Skeletal muscle cell (primary cell): ENCODE data around the gene CISD1.
A peak's percentile ranks its signal among the peaks of the same experiment; 100 is the strongest.

Source experiments
- DNase-seq: peaks from one replicate; pipeline ENCODE4 v3.0.0-alpha.2; 2010; ENCODE audit warnings: low read depth
- H3K4me3 ChIP-seq: 2 replicates; pipeline ENCODE4 v1.5.1; 2011; ENCODE audit warnings: low read depth, mild to moderate bottlenecking, control low read depth, low read length, moderate library complexity

Gene CISD1

GRCh38 chr10:58262766-58263165, 6.2 kb upstream of the CISD1 start:
- H3K4me3 ChIP-seq: no peak overlapping the region
- DNase-seq: no peak

DNA sequence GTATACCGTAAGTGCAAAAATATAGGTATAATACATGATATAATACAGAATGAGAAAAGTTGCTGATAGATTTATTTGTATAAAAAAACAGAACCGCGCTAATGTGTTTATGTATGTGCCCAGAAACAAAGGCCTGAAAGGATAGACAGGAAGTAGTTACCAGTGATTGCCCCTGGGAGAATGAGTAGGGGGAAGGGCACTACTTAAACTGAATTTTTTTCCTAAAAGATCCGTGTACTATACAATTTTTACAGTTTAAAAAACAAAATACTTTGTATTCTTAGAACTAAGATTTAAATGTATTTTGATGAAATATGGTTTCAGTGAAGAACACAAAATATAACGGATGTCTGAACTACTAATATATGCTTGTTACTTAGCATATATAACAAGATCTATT, 4.2 kb upstream of the CISD1 start:
- no peak for DNase-seq
- no peak overlapping the region for H3K4me3 ChIP-seq

- H3K4me3 ChIP-seq: peak overlapping the region; percentile 85
- no peak for DNase-seq
These were observed 3.7 kb upstream of the CISD1 start for GRCh38 chr10:58265249-58265648.

DNA sequence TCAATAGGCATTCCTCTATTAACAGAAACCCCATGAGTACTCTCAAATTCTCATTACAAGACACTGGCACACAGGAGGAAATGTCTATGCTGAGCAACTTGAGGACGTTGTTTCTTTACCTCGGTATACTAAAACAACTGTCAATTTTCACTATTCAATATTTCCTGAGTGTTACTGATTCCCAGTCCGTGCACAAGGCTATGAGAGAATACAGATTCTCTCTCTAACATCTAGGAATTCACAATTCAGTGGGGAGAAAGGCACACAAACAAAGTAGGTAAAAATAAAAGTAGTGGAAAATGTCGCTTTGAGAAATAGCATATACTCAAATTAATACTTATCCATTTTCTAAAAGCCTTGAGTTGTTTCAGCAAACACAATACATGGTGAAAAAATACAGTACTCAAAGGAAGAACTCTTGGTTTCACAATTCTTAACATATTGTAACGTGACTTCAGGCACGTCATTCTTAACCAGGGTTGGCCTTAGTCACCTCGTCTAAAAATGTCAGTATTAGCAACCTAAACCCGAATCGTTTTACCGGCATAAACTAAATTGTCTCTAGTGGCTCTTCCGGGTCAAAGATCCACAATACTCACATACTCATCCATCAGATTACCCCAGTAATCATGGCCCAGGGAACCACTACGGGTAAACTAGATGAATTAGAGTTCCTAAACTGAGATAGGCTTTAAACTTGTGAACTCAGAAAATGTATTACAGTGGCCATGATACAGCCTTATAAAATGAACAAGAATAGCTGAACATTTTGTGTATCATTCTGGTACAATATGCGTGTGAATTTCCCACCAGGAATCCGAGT, 2.7 kb upstream of the CISD1 start:
- DNase-seq: peak; percentile 21
- H3K4me3 ChIP-seq: peak overlapping the region; percentile 85

DNA sequence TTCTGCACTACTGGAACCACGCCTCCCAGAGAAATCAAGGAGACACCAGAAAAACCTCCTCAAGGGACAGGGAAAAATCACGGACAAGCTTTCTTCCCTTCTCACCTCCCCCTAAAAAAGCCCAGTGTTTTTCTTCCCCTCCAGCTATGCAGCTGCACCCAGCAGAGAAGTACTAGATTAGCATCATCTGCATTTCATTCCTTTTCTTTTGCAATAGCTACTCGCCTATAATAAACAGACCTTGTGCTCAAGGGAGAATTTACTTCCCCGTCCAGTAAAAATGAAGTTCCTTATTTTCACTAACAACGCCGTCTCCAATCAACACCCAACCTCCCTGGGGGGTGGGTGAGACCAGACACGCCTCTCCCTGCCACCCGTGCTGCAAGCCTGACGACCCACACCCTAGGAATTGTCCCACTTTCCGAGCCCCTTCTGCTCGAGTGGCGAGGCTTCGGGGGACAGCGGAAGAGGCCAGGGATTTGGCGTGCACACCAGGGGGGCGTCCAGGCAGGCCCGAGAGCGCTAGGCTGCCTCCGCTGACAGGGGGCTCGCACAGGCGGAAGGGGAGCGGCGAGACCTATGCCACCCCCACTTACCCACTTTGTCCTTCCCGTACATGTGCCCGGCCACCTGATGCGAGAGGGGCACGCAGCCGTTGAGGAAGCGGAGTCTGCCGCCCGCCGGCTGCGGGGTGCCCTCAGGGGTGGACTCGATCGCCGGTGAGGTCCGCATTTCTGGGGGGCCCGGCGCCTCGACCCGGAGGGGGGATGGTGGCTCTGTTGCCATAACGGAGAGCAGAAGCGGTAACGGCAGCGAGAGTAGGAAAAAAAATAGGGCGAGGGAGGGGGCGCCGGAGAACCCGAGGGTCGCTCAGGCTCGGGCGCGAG, 1.9 kb upstream of the CISD1 start:
- DNase-seq: no peak
- peak overlapping the region; percentile 85 for H3K4me3 ChIP-seq

DNA sequence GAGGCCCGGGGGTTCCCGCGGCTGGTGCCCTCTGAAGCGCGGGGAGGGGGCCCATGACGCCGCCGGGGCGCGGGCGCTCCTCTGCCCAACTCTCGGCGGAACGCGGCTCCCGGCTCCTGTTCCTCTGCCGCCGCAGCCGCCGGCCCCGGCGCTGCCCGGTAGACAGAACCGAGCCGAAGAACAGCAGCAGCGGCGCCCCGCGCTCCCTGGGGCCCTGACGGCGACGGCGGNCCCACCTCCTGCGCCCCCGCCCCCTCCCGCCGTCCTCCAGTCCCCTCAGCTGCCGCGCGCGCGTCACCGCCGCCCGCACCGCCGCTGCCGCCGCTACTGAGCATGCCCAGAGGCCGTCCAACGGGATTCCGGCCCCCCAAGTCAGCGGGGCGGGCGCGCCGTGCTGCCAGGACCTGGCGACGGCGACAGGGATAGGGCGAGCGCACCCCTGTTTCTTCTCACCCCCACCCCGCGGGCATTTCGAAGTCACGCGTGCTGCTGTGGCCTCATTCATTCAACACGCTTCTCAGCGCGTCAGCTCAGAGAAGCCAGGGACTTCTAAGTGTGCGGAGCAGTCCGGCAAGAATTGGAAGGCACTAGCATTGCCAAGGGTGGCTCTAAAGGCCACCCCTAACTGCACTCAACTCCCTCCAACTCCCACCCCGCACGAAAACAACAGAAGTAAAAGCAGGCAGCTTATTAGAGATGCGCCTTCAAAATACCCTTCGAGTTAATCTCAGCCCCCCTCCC, 1.1 kb upstream of the CISD1 start, which contains the start of gene IPMK:
TSS of gene IPMK (minus strand) at position 182 of the 741 bp plus-strand sequence. CDS start 283 bp downstream, outside the sequence.
- DNase-seq: no peak
- H3K4me3 ChIP-seq: peak within 1 kb of the TSS; percentile 85

DNA sequence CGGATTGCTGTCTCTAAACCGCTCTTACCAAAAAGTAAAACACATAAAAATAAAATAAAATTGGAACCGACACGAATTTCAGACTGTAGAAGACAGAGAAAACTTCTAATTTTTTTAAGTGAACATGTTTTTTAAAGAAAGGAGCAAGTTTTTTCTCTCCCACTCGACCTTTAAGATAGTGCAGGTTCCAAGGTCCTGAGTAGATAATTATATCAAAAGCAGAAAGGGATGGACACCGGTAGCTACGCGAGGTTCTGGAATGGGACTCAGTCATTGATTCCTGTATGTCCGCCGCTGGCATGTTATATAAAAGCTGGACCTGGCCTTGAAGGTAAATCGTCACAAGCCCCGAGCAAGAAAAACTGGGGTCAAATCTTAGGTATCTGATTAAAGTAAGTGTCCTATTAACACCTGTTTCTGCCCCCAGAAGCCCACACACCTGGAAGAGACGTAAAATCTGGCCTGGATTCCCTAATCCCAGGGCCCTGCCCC, 462 bp upstream of the CISD1 start:
- peak overlapping the region; percentile 85 for H3K4me3 ChIP-seq
- DNase-seq: no peak

- peak overlapping the region; percentile 85 for H3K4me3 ChIP-seq
These were observed 874 bp downstream of the CISD1 start for GRCh38 chr10:58269782-58270290.

GRCh38 chr10:58275261-58275660, 6.3 kb downstream of the CISD1 start:
- no peak for DNase-seq
- H3K4me3 ChIP-seq: no peak overlapping the region

More at GRCh38 chr10:58269782-58270290, 874 bp downstream of the CISD1 start:
- no peak for DNase-seq

- no peak overlapping the region for H3K4me3 ChIP-seq
- DNase-seq: no peak
These were observed 6.9 kb downstream of the CISD1 start for GRCh38 chr10:58275908-58276307.

- DNase-seq: no peak
These were observed 9.5 kb downstream of the CISD1 start for GRCh38 chr10:58278274-58278961.

GRCh38 chr10:58278962-58279307, 10.0 kb downstream of the CISD1 start:
- H3K4me3 ChIP-seq: no peak overlapping the region
- DNase-seq: no peak

More at GRCh38 chr10:58278274-58278961, 9.5 kb downstream of the CISD1 start:
- H3K4me3 ChIP-seq: no peak overlapping the region

DNA sequence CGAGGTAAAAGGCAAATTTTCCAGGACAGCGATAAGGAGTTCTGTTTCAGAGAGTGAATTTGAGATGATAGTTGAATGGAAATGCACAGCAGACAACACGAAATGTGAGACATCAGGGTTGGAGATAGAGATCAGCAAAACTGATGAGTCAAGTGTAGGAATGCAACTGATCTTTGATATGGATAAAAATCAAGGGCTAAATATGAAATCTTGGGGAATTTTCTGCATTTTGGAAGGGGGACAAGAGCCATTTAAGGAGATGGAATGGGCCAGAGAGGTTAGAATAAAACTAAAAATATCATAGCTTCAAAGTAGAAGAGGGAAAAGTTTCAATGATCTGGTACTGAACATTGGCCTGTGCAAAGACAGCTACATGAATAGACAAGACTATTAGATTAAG, 11.5 kb downstream of the CISD1 start:
- H3K4me3 ChIP-seq: no peak overlapping the region
- DNase-seq: no peak

DNA sequence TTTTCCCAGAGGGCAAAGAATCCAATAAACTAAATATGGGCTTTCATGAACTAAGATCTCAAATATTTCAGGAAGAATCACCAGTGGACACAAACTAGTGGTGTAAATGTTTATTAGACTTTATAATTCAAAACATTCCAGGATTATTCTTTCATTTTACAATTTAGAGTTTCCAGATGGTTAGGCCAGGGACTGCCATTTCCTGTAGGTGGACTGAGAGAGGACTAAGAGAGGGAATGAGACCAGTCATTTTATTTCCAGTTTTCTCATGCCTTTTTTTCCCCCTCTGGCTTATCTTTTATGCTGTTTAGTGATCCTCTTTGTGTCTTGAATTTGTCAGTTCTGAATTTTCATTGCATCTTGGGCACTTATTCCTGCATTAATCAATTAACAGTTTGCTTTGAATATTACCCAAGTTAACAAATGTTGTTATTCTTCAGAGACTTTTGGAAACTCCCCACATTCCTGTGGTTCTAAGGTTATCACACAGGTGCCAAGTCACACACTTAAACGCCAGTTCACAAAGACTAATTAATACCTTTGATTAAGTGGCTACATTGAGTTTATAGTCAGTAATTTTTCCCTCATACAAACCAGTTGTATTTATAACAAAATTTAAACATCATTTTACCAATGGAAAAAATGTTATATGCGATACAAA, 12.3 kb downstream of the CISD1 start:
- no peak for DNase-seq
- no peak overlapping the region for H3K4me3 ChIP-seq

- H3K4me3 ChIP-seq: no peak overlapping the region
- no peak for DNase-seq
These were observed 13.7 kb downstream of the CISD1 start for GRCh38 chr10:58282615-58283014.

DNA sequence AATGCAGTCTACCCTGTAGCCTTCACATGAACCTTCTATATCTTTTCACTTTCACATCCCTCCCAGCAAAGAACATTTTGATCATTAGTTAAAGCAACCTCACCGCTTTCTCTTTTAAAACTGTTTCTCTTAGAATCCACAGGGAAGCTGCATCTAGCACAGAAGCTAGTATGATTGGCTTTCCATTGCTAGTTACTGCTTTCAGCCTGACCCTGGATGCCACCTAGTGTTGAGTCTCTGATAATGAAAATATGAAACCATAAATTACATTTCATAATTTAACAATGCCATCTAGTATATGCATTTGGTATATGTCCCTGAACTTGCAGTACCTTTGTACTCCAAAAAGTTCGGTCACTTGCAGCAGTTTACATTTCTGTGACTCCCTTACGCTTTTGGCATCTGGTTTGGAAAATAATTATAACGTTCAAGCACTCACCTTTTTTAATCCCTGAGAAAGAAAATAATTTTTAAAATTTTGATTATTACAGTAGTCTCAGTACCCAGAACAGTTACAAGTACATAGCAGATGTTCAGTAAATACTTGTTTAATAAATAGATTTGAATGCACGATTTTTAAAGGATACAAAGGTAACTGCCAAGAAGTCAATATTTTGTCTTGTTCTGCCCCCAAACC, 22.7 kb downstream of the CISD1 start:
- no peak overlapping the region for H3K4me3 ChIP-seq
- DNase-seq: no peak

DNA sequence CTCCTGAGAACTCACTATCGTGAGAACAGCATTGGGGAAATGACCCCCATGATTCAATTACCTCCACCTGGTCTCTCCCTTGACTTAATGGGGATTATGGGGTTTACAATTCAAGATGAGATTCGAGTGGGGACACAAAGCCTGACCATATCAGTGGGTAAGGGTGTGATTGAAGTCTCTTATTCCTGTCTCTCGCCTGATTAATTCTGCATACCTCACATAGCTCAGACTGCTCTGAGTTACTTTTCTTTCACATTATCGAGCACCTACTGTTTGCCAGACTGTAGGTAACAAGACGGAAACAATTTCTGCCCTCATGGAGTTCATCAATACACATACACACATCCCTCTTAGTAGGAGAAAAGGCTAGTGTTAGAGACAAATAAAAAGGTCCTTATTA, 25.0 kb downstream of the CISD1 start:
- DNase-seq: no peak

GRCh38 chr10:58299580-58299979, 30.6 kb downstream of the CISD1 start:
- no peak for DNase-seq
- no peak overlapping the region for H3K4me3 ChIP-seq

More for the DNA sequence above, 25.0 kb downstream of the CISD1 start:
- no peak overlapping the region for H3K4me3 ChIP-seq
